ENCODE data around the gene EFS. TPM values are rescaled to one million over a fixed set of nuclear protein-coding genes. Genes with fewer than 3 reads are reported as not detected.
A peak's percentile ranks its signal among the peaks of the same experiment; 100 is the strongest.

Gene EFS
- total and polyA plus RNA-seq, 10 of the 15 experiments (the other 5 are each of a cell fraction or from before 2014, with no cell fraction given) = 0.08 TPM; not detected in 9

- no peak for TF ChIP-seq ESRRA (IDR thresholded peaks at IDR 0.05; ENCODE audit: low read length)
- TF ChIP-seq ZNF384 (IDR thresholded peaks at IDR 0.05; ENCODE audit: borderline replicate concordance, low read depth, low read length) = no peak
- no peak for TF ChIP-seq BHLHE40 (IDR thresholded peaks at IDR 0.05; ENCODE audit: borderline replicate concordance in 1 of 2, low read depth in 2 of 2, low read length in 1 of 2)
Measured at GRCh38 chr14:23358553-23359166, 6.3 kb downstream of the EFS start (continued).

GRCh38 chr14:23358042-23358441 lies 6.9 kb downstream of the EFS start:
- CTCF ChIA-PET = no interaction called here
- BruUV-seq (replicated peaks) = no TSS peak
- H3K9me3 ChIP-seq (replicated peaks; ENCODE audit: control insufficient read depth, insufficient read depth, low read length) = no peaks in the 10 kb centered on the region
- H3K27ac ChIP-seq (ENCODE audit: control insufficient read depth, insufficient read depth) = no peak overlapping the region
- RAD21 ChIA-PET (ENCODE audit: unreplicated experiment) = no interaction called here
- H3K9ac ChIP-seq (ENCODE audit: control insufficient read depth, insufficient read depth, low read length) = no peak overlapping the region
- no peaks in the 10 kb centered on the region for H3K36me3 ChIP-seq (ENCODE audit: control insufficient read depth in 2 of 2, insufficient read depth in 2 of 2, low read length in 1 of 2)
- no peaks in the 10 kb centered on the region for H3K79me2 ChIP-seq (ENCODE audit: control insufficient read depth, insufficient read depth, low read length)
- no peak overlapping the region for H3K4me3 ChIP-seq
- SMC1A ChIA-PET (ENCODE audit: uncharacterized antibody, unreplicated experiment) = no interaction called here
- no peak overlapping the region for H2AFZ ChIP-seq (ENCODE audit: control insufficient read depth, low read depth, low read length)
- peak; percentile 46; the same call in 2 of the 3 replicates for ATAC-seq
- in situ Hi-C loops (cut with MboI) = no loop called here
- no peak for FAIRE-seq
- WGBS (ENCODE audit: insufficient coverage, insufficient replicate concordance, low lambda C conversion rate, missing lambda C conversion rate) = 0% methylated on average over 3 of the region's 3 CpGs
- POLR2A ChIA-PET = no interaction called here
- no peaks in the 10 kb centered on the region for H3K4me1 ChIP-seq (ENCODE audit: control insufficient read depth, insufficient read depth, low read length)
- no peak overlapping the region for H3K4me2 ChIP-seq (ENCODE audit: control insufficient read depth, insufficient read depth)
- no peak for DNase-seq (ENCODE audit: low read depth, low spot score)
- intact Hi-C loops (cut with micrococcal nuclease; ENCODE audit: unreplicated experiment) = no loop called here
- H3K27me3 ChIP-seq (replicated peaks in 1 of 2; ENCODE audit: control insufficient read depth in 2 of 2, insufficient read depth in 2 of 2, low read length in 1 of 2) = peaks cover 1 to 3% of the 10 kb centered on the region in 2 experiments; a peak in 2 of 4 replicates
- no peaks in the 10 kb centered on the region for H4K20me1 ChIP-seq (ENCODE audit: control insufficient read depth, insufficient read depth)
- TF ChIP-seq CREB1 (IDR thresholded peaks at IDR 0.05; ENCODE audit: low read depth) (no peak), ETV6 (conservative IDR thresholded peaks at IDR 0.05 in 1 of 2, IDR thresholded peaks at IDR 0.05 in 1 of 2; ENCODE audit: borderline replicate concordance in 1 of 2, low read depth in 1 of 2) (no peak), RELA (IDR thresholded peaks at IDR 0.05; ENCODE audit: borderline replicate concordance, partially characterized antibody) (no peak), MEF2B (IDR thresholded peaks at IDR 0.05; ENCODE audit: partially characterized antibody, poor library complexity, severe bottlenecking) (no peak), HDAC6 (IDR thresholded peaks at IDR 0.05; ENCODE audit: unreplicated experiment) (no peak), BMI1 (IDR thresholded peaks at IDR 0.05; ENCODE audit: borderline replicate concordance) (no peak), USF2 (IDR thresholded peaks at IDR 0.05; ENCODE audit: borderline replicate concordance, low read depth, low read length) (no peak), HCFC1 (IDR thresholded peaks at IDR 0.05; ENCODE audit: low read length) (no peak), CUX1 (IDR thresholded peaks at IDR 0.05; ENCODE audit: insufficient replicate concordance, low read depth, low read length) (no peak), SUPT20H (IDR thresholded peaks at IDR 0.05; ENCODE audit: borderline replicate concordance, control insufficient read depth, low read depth, low read length) (no peak)
